Measurements from ENCODE around the gene TCAP.

DNA sequence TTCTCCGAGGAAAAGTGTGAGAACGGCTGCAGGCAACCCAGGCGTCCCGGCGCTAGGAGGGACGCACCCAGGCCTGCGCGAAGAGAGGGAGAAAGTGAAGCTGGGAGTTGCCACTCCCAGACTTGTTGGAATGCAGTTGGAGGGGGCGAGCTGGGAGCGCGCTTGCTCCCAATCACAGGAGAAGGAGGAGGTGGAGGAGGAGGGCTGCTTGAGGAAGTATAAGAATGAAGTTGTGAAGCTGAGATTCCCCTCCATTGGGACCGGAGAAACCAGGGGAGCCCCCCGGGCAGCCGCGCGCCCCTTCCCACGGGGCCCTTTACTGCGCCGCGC lies 34.6 kb downstream of the TCAP start, which contains the start of gene ERBB2:
- TF ChIP-seq TCF12 (IDR thresholded peaks at IDR 0.05; ENCODE audit: low read depth) (peak; percentile 41; the same call in 1 of the 2 replicates), YY1 (IDR thresholded peaks at IDR 0.05; ENCODE audit: low read depth) (no peak)
